ENCODE measurements around the gene ZBTB45. TPM values are rescaled to one million over a fixed set of nuclear protein-coding genes. Genes with fewer than 3 reads are reported as not detected.

The ZBTB45 gene
- total and polyA plus RNA-seq, 10 of the 15 experiments (the other 5 are each of a cell fraction or from before 2014, with no cell fraction given): 0.29 to 17.2 (median 4.2) TPM

DNA sequence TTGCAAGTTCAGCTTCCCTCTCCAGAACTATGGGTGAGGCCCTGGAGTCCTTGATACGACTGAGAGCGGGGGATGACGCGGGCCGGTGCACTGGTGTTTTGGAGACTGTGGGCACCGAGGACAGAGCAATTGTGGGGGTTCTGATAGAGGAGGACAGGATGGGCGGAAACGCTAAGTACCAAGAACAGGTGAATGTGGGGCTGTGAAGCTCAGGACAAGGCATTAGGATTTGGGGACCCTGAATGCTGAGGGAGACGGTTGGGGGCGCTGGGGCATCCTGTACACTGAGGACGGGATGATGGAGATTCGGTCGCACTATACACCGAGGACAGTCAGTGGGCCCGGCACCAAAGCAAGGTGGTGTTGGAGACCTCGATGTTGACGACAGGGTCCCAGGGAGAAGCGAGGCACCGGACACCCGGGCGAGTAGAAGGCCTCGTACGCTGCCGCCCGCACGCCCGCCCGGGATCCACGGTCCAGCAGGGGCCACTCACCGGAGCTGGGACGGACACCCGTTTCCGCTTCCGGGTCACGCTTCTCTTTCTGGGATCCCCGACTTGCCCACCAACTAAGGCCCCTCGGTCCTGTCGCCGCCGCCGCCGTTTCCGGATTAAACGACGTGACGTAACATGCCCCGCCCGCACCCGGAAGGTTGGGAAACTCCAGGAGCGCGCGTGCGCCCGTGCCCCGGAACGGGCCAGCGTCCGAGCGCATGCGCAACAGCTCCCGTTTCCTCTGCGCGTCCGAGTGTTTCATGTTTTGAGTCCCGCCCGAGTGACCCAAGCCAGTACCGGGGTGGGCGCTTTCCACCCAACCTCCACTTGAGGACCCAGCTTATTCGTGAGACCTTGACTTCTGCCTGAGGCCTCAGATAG lies 35.1 kb upstream of the ZBTB45 start, which contains the start of gene CHMP2A (continued):
- TF ChIP-seq ZZZ3 (IDR thresholded peaks at IDR 0.05; ENCODE audit: control insufficient read depth, insufficient read length, low read depth) (no peak), BMI1 (IDR thresholded peaks at IDR 0.05; ENCODE audit: borderline replicate concordance) (no peak), BCLAF1 (IDR thresholded peaks at IDR 0.05) (no peak), MEF2A (IDR thresholded peaks at IDR 0.05; ENCODE audit: insufficient read depth, low read depth, low read length) (no peak), PRDM15 (CRISPR knock-in tag; IDR thresholded peaks at IDR 0.05) (no peak), CHD1 (IDR thresholded peaks at IDR 0.05; ENCODE audit: low read depth, low read length) (no peak), STAT1 (conservative IDR thresholded peaks at IDR 0.05) (no peak), NFIC (IDR thresholded peaks at IDR 0.05; ENCODE audit: low read depth, low read length) (no peak)
- TF ChIP-seq, protein P1, sequence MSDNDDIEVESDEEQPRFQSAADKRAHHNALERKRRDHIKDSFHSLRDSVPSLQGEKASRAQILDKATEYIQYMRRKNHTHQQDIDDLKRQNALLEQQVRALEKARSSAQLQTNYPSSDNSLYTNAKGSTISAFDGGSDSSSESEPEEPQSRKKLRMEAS (IDR thresholded peaks at IDR 0.05; ENCODE audit: low read depth, low read length): peak; percentile 40; the same call in 1 of the 2 replicates
- TF ChIP-seq, protein P2, sequence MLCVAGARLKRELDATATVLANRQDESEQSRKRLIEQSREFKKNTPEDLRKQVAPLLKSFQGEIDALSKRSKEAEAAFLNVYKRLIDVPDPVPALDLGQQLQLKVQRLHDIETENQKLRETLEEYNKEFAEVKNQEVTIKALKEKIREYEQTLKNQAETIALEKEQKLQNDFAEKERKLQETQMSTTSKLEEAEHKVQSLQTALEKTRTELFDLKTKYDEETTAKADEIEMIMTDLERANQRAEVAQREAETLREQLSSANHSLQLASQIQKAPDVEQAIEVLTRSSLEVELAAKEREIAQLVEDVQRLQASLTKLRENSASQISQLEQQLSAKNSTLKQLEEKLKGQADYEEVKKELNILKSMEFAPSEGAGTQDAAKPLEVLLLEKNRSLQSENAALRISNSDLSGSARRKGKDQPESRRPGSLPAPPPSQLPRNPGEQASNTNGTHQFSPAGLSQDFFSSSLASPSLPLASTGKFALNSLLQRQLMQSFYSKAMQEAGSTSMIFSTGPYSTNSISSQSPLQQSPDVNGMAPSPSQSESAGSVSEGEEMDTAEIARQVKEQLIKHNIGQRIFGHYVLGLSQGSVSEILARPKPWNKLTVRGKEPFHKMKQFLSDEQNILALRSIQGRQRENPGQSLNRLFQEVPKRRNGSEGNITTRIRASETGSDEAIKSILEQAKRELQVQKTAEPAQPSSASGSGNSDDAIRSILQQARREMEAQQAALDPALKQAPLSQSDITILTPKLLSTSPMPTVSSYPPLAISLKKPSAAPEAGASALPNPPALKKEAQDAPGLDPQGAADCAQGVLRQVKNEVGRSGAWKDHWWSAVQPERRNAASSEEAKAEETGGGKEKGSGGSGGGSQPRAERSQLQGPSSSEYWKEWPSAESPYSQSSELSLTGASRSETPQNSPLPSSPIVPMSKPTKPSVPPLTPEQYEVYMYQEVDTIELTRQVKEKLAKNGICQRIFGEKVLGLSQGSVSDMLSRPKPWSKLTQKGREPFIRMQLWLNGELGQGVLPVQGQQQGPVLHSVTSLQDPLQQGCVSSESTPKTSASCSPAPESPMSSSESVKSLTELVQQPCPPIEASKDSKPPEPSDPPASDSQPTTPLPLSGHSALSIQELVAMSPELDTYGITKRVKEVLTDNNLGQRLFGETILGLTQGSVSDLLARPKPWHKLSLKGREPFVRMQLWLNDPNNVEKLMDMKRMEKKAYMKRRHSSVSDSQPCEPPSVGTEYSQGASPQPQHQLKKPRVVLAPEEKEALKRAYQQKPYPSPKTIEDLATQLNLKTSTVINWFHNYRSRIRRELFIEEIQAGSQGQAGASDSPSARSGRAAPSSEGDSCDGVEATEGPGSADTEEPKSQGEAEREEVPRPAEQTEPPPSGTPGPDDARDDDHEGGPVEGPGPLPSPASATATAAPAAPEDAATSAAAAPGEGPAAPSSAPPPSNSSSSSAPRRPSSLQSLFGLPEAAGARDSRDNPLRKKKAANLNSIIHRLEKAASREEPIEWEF (IDR thresholded peaks at IDR 0.05; ENCODE audit: insufficient replicate concordance, low read depth, low read length): no peak
- TF ChIP-seq, protein P3, sequence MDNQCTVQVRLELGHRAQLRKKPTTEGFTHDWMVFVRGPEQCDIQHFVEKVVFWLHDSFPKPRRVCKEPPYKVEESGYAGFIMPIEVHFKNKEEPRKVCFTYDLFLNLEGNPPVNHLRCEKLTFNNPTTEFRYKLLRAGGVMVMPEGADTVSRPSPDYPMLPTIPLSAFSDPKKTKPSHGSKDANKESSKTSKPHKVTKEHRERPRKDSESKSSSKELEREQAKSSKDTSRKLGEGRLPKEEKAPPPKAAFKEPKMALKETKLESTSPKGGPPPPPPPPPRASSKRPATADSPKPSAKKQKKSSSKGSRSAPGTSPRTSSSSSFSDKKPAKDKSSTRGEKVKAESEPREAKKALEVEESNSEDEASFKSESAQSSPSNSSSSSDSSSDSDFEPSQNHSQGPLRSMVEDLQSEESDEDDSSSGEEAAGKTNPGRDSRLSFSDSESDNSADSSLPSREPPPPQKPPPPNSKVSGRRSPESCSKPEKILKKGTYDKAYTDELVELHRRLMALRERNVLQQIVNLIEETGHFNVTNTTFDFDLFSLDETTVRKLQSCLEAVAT (IDR thresholded peaks at IDR 0.05): no peak; the same call in 1 of the 2 replicates

All from GM12878 (cell line).